ENCODE measurements around the gene MAPK12.
A peak's percentile ranks its signal among the peaks of the same experiment; 100 is the strongest.

Gene MAPK12

GRCh38 chr22:50246242-50247175 lies 15.0 kb downstream of the MAPK12 start:
- no peak overlapping the region for H3K4me3 ChIP-seq (ENCODE audit: low read depth, low read length)
- DNase-seq (ENCODE audit: low read depth) = no peak
- TF ChIP-seq CTCF (IDR thresholded peaks at IDR 0.05; ENCODE audit: insufficient read depth, low read depth, low read length, missing control alignments) = no peak

GRCh38 chr22:50245214-50246072 lies 16.0 kb downstream of the MAPK12 start:
- H3K4me3 ChIP-seq (ENCODE audit: low read depth, low read length) = peak overlapping the region; percentile 65
- no peak for DNase-seq (ENCODE audit: low read depth)
- TF ChIP-seq CTCF (IDR thresholded peaks at IDR 0.05; ENCODE audit: insufficient read depth, low read depth, low read length, missing control alignments) = no peak

GRCh38 chr22:50244420-50245213 lies 16.9 kb downstream of the MAPK12 start, which contains the start of gene TUBGCP6:
TUBGCP6 (minus strand) TSS chr22:50245023; CDS start chr22:50244459, 564 bp downstream.
- DNase-seq (ENCODE audit: low read depth) = peak; percentile 94
- H3K4me3 ChIP-seq (ENCODE audit: low read depth, low read length) = peak within 1 kb of the TSS; percentile 65
- peak; percentile 20 for TF ChIP-seq CTCF (IDR thresholded peaks at IDR 0.05; ENCODE audit: insufficient read depth, low read depth, low read length, missing control alignments)

GRCh38 chr22:50243685-50244419 lies 17.6 kb downstream of the MAPK12 start:
- TF ChIP-seq CTCF (IDR thresholded peaks at IDR 0.05; ENCODE audit: insufficient read depth, low read depth, low read length, missing control alignments) = no peak

GRCh38 chr22:50242406-50242949 lies 19.0 kb downstream of the MAPK12 start:
- peak overlapping the region; percentile 53 for H3K4me3 ChIP-seq (ENCODE audit: low read depth, low read length)
- DNase-seq (ENCODE audit: low read depth) = no peak
- TF ChIP-seq CTCF (IDR thresholded peaks at IDR 0.05; ENCODE audit: insufficient read depth, low read depth, low read length, missing control alignments) = no peak

More at GRCh38 chr22:50243685-50244419, 17.6 kb downstream of the MAPK12 start:
- H3K4me3 ChIP-seq (ENCODE audit: low read depth, low read length) = peak overlapping the region; percentile 65
- DNase-seq (ENCODE audit: low read depth) = no peak

All from GM12865 (cell line).